GM10847 (cell line): ENCODE data around the gene H2BK1.

Source experiments
- POLR2A ChIP-seq: IDR thresholded peaks from 2 replicates; pipeline ENCODE4 v1.6.1; 2011; ENCODE audit not compliant: insufficient read length; ENCODE audit errors: extremely low read depth

H2BK1 gene

GRCh38 chr7:151204383-151205032, 5.8 kb downstream of the H2BK1 start:
- no peak for TF ChIP-seq POLR2A

GRCh38 chr7:151202836-151203235, 7.5 kb downstream of the H2BK1 start:
- no peak for TF ChIP-seq POLR2A

GRCh38 chr7:151201751-151202150, 8.5 kb downstream of the H2BK1 start:
- TF ChIP-seq POLR2A = no peak

GRCh38 chr7:151201344-151201743, 8.9 kb downstream of the H2BK1 start:
- no peak for TF ChIP-seq POLR2A

GRCh38 chr7:151198945-151199848, 11.1 kb downstream of the H2BK1 start:
- TF ChIP-seq POLR2A = no peak

- no peak for TF ChIP-seq POLR2A
These were observed 12.4 kb downstream of the H2BK1 start for GRCh38 chr7:151197932-151198331.

- TF ChIP-seq POLR2A = no peak
These were observed 14.5 kb downstream of the H2BK1 start for GRCh38 chr7:151195616-151196450.

GRCh38 chr7:151194188-151194587, 16.1 kb downstream of the H2BK1 start:
- TF ChIP-seq POLR2A = no peak

- no peak for TF ChIP-seq POLR2A
These were observed 16.9 kb downstream of the H2BK1 start for GRCh38 chr7:151193203-151193978.

- TF ChIP-seq POLR2A = no peak
These were observed 18.2 kb downstream of the H2BK1 start for GRCh38 chr7:151192002-151192539.

- TF ChIP-seq POLR2A = no peak
These were observed 18.7 kb downstream of the H2BK1 start for GRCh38 chr7:151191544-151191943.

- no peak for TF ChIP-seq POLR2A
These were observed 21.2 kb downstream of the H2BK1 start for GRCh38 chr7:151189038-151189437.

GRCh38 chr7:151188252-151188542, 22.1 kb downstream of the H2BK1 start:
- TF ChIP-seq POLR2A = no peak

- TF ChIP-seq POLR2A = no peak
These were observed 22.7 kb downstream of the H2BK1 start for GRCh38 chr7:151187409-151188251.
